H9 (cell line): Measurements from ENCODE around the gene EHD1. TPM values are rescaled to one million over a fixed set of nuclear protein-coding genes. Genes with fewer than 3 reads are reported as not detected.

Experiments used
- DNase-seq: peaks from one replicate; pipeline ENCODE4 v3.0.0-alpha.2; 2017
- H2AFZ ChIP-seq: one replicate; pipeline ENCODE4 v1.6.1; 2013; ENCODE audit warnings: mild to moderate bottlenecking, low read length, control low read depth, moderate library complexity
- H2AK5ac ChIP-seq: 2 replicates; pipeline ENCODE4 v1.6.1; 2013; ENCODE audit warnings: low read length, control low read depth, mixed read lengths; ENCODE audit not compliant: insufficient read length
- H2BK120ac ChIP-seq: one replicate; pipeline ENCODE4 v1.6.1; 2013; ENCODE audit warnings: low read depth, mild to moderate bottlenecking, low read length, control low read depth, inconsistent platforms; ENCODE audit not compliant: poor library complexity, severe bottlenecking
- H2BK12ac ChIP-seq: 2 replicates; pipeline ENCODE4 v1.6.1; 2013; ENCODE audit warnings: low read length, control low read depth, mixed read lengths, low read depth; ENCODE audit not compliant: insufficient read length
- H2BK15ac ChIP-seq: 2 replicates; pipeline ENCODE4 v1.6.1; 2013; ENCODE audit warnings: low read depth, low read length, control low read depth
- H2BK20ac ChIP-seq: one replicate; pipeline ENCODE4 v1.6.1; 2013; ENCODE audit warnings: low read depth, mild to moderate bottlenecking, low read length, control low read depth, inconsistent platforms; ENCODE audit not compliant: poor library complexity, severe bottlenecking
- H2BK5ac ChIP-seq: 2 replicates; pipeline ENCODE4 v1.6.1; 2013; ENCODE audit warnings: low read length, control low read depth, mixed read lengths; ENCODE audit not compliant: insufficient read length
- H3K14ac ChIP-seq: 2 replicates; pipeline ENCODE4 v1.6.1; 2013; ENCODE audit warnings: low read length, control low read depth; ENCODE audit not compliant: insufficient read depth
- H3K18ac ChIP-seq: 2 replicates; pipeline ENCODE4 v1.6.1; 2013; ENCODE audit warnings: low read depth, mild to moderate bottlenecking, mixed read lengths, low read length, control low read depth; ENCODE audit not compliant: insufficient read length
- H3K23ac ChIP-seq: 2 replicates; pipeline ENCODE4 v1.6.1; 2013; ENCODE audit warnings: low read length, control low read depth, mixed read lengths, low read depth; ENCODE audit not compliant: insufficient read length
- H3K23me2 ChIP-seq: 2 replicates; pipeline ENCODE4 v1.6.1; 2013; ENCODE audit warnings: low read depth, mild to moderate bottlenecking, mixed read lengths, low read length, control low read depth; ENCODE audit not compliant: insufficient read length, poor library complexity, severe bottlenecking
- H3K27ac ChIP-seq: 2 replicates; pipeline ENCODE4 v1.5.1; 2013; ENCODE audit warnings: low read length, control low read depth, mixed read lengths, low read depth; ENCODE audit not compliant: insufficient read length
- H3K27me3 ChIP-seq: 2 replicates; pipeline ENCODE4 v1.6.1; 2013; ENCODE audit warnings: low read length, control low read depth, inconsistent platforms; ENCODE audit not compliant: insufficient read depth
- H3K4ac ChIP-seq: 2 replicates; pipeline ENCODE4 v1.6.1; 2013; ENCODE audit warnings: low read depth, mild to moderate bottlenecking, control low read depth, inconsistent platforms, low read length, moderate library complexity
- H3K4me1 ChIP-seq: 2 replicates; pipeline ENCODE4 v1.6.1; 2013; ENCODE audit warnings: low read length, control low read depth, inconsistent platforms; ENCODE audit not compliant: insufficient read depth
- H3K4me2 ChIP-seq: 2 replicates; pipeline ENCODE4 v1.6.1; 2013; ENCODE audit warnings: low read length, control low read depth, mixed read lengths; ENCODE audit not compliant: insufficient read length, insufficient read depth
- H3K56ac ChIP-seq: 2 replicates; pipeline ENCODE4 v1.6.1; 2013; ENCODE audit warnings: low read depth, mild to moderate bottlenecking, mixed read lengths, low read length, control low read depth; ENCODE audit not compliant: insufficient read length
- H3K79me1 ChIP-seq: 2 replicates; pipeline ENCODE4 v1.6.1; 2013; ENCODE audit warnings: low read depth, mild to moderate bottlenecking, moderate library complexity, low read length, control low read depth, inconsistent platforms; ENCODE audit not compliant: insufficient read depth, poor library complexity, severe bottlenecking
- H3K79me2 ChIP-seq: 2 replicates; pipeline ENCODE4 v1.6.1; 2013; ENCODE audit warnings: low read length, control low read depth, inconsistent platforms; ENCODE audit not compliant: insufficient read depth
- H3K9ac ChIP-seq: 2 replicates; pipeline ENCODE4 v1.6.1; 2013; ENCODE audit warnings: low read length, control low read depth, mixed read lengths; ENCODE audit not compliant: insufficient read length; ENCODE audit errors: extremely low read depth
- H3K9me3 ChIP-seq: one replicate; pipeline ENCODE4 v1.6.1; 2013; ENCODE audit warnings: low read depth, low read length, inconsistent platforms; ENCODE audit not compliant: control insufficient read depth
- H3T11ph ChIP-seq: one replicate; pipeline ENCODE4 v1.6.1; 2013; ENCODE audit warnings: mild to moderate bottlenecking, low read length, control low read depth, inconsistent platforms
- H4K20me1 ChIP-seq: one replicate; pipeline ENCODE4 v1.6.1; 2013; ENCODE audit not compliant: control insufficient read depth, insufficient read length, insufficient read depth
- H4K5ac ChIP-seq: 2 replicates; pipeline ENCODE4 v1.6.1; 2013; ENCODE audit warnings: low read depth, mild to moderate bottlenecking, mixed read lengths, low read length, control low read depth; ENCODE audit not compliant: insufficient read length
- H4K8ac ChIP-seq: replicated peaks from 2 replicates; pipeline ENCODE4 v1.6.1; 2013; ENCODE audit warnings: low read length, control low read depth, mixed read lengths, low read depth; ENCODE audit not compliant: insufficient read length
- H4K91ac ChIP-seq: 2 replicates; pipeline ENCODE4 v1.6.1; 2013; ENCODE audit warnings: low read depth, mild to moderate bottlenecking, moderate library complexity, mixed read lengths, low read length, control low read depth; ENCODE audit not compliant: insufficient read length
- H3K27ac Mint-ChIP-seq, 3 experiments: 2 replicates in 2 of 3; 3 replicates in 1 of 3; pipeline ENCODE4 v1.8.0; 2020 to 2021; ENCODE audit warnings: mixed read lengths in 3 of 3, mild to moderate bottlenecking in 1 of 3, moderate library complexity in 1 of 3
- H3K27me3 Mint-ChIP-seq: 2 replicates; pipeline ENCODE4 v1.8.0; 2021; ENCODE audit warnings: low read depth, mild to moderate bottlenecking, moderate library complexity, mixed read lengths
- H3K36me3 Mint-ChIP-seq, 3 experiments: 2 replicates in 2 of 3; 3 replicates in 1 of 3; pipeline ENCODE4 v1.8.0; 2020 to 2021; ENCODE audit warnings: low read depth in 3 of 3, mixed read lengths in 3 of 3; ENCODE audit not compliant: insufficient read depth in 1 of 3
- H3K4me1 Mint-ChIP-seq, 2 experiments: 2 replicates each; pipeline ENCODE4 v1.8.0; 2020; ENCODE audit warnings: mixed read lengths in 2 of 2
- H3K4me3 Mint-ChIP-seq, 2 experiments: 2 replicates in 1 of 2; 3 replicates in 1 of 2; pipeline ENCODE4 v1.8.0; 2020 to 2021; ENCODE audit warnings: mild to moderate bottlenecking in 2 of 2, mixed read lengths in 2 of 2, moderate library complexity in 1 of 2
- H3K9me3 Mint-ChIP-seq, 2 experiments: 2 replicates in 1 of 2; 3 replicates in 1 of 2; pipeline ENCODE4 v1.8.0; 2020; ENCODE audit warnings: mild to moderate bottlenecking in 2 of 2, mixed read lengths in 2 of 2, moderate library complexity in 1 of 2
- CTCF ChIP-seq: fragments of 200-600 bp; sonication (generic); conservative IDR thresholded peaks from 3 replicates; pipeline ENCODE4 v1.8.0; 2021; ENCODE audit warnings: antibody characterized with exemption, mild to moderate bottlenecking
- WGBS: extraction: QIAGEN DNeasy Blood & Tissue Kit; methylation state at CpG from one replicate; pipeline ENCODE4 v1.1.7; 2013; ENCODE audit warnings: missing lambda C conversion rate, low lambda C conversion rate, mixed read lengths; ENCODE audit not compliant: insufficient read length; ENCODE audit errors: extremely low coverage; 5-methylcytosine and 5-hydroxymethylcytosine counted together
- total RNA-seq: library from RNA; stranded (reverse); gene quantifications from 2 replicates; pipeline ENCODE4 v1.2.1, GENCODE V29; 2021

Gene EHD1
- total RNA-seq, 1 experiment from 2014 or later: 31.0 TPM

GRCh38 chr11:64920124-64920523 is 41.7 kb upstream of the EHD1 start:
- no peaks in the 10 kb centered on the region for H3K9me3 ChIP-seq
- H3K4ac ChIP-seq: no peak overlapping the region
- peaks cover 3% of the 10 kb centered on the region for H3K27me3 Mint-ChIP-seq
- H3K9ac ChIP-seq: no peak overlapping the region
- no peak overlapping the region for H3K4me2 ChIP-seq
- H3K14ac ChIP-seq: no peak overlapping the region
- no peak overlapping the region for H3K27ac ChIP-seq
- H3K79me1 ChIP-seq: no peaks in the 10 kb centered on the region
- H3K18ac ChIP-seq: no peak overlapping the region
- no peaks in the 10 kb centered on the region for H3K9me3 Mint-ChIP-seq
- H2BK5ac ChIP-seq: no peak overlapping the region
- H3K27me3 ChIP-seq: no peaks in the 10 kb centered on the region
- no peaks in the 10 kb centered on the region for H3K79me2 ChIP-seq
- H4K5ac ChIP-seq: no peak overlapping the region
- H3K4me3 Mint-ChIP-seq: no peak overlapping the region
- no peak overlapping the region for H2BK20ac ChIP-seq
- H4K20me1 ChIP-seq: no peaks in the 10 kb centered on the region
- H3K36me3 Mint-ChIP-seq: no peaks in the 10 kb centered on the region
- H2BK12ac ChIP-seq: no peak overlapping the region
- H3K4me1 Mint-ChIP-seq: peaks cover 24 to 32% of the 10 kb centered on the region in 2 experiments
- TF ChIP-seq CTCF: no peak
- H4K8ac ChIP-seq: no peak overlapping the region
- no peak overlapping the region for H3K27ac Mint-ChIP-seq
- no peak overlapping the region for H3K56ac ChIP-seq
- H3K23ac ChIP-seq: no peak overlapping the region
- H2BK15ac ChIP-seq: no peak overlapping the region
- no peak overlapping the region for H4K91ac ChIP-seq
- no peak overlapping the region for H3T11ph ChIP-seq
- no peak overlapping the region for H2AFZ ChIP-seq
- H3K4me1 ChIP-seq: no peaks in the 10 kb centered on the region
- DNase-seq: no peak
- H2BK120ac ChIP-seq: no peak overlapping the region
- no CpG with 5 or more reads among the region's 2 CpGs for WGBS
- H2AK5ac ChIP-seq: no peak overlapping the region
- H3K23me2 ChIP-seq: peaks cover 16% of the 10 kb centered on the region
